HepG2 (cell line): ENCODE data around the gene RNASE11. TPM values are rescaled to one million over a fixed set of nuclear protein-coding genes. Genes with fewer than 3 reads are reported as not detected.

Experiments
- KDM6A ChIP-seq: IDR thresholded peaks from 2 replicates; pipeline ENCODE4 v1.6.1; 2016; ENCODE audit warnings: low read depth
- KMT2B ChIP-seq: IDR thresholded peaks from 2 replicates; pipeline ENCODE4 v1.6.1; 2016; ENCODE audit warnings: missing genetic modification reagents, missing compliant biosample characterization
- MLLT10 ChIP-seq: sonication (generic); formaldehyde crosslinking; IDR thresholded peaks from 2 replicates; pipeline ENCODE4 v1.4.0; 2020; ENCODE audit warnings: missing genetic modification reagents
- NAIF1 ChIP-seq: sonication (generic); formaldehyde crosslinking; IDR thresholded peaks from 2 replicates; pipeline ENCODE4 v1.5.0; 2020; ENCODE audit warnings: mild to moderate bottlenecking, missing genetic modification reagents, borderline replicate concordance
- NCOA1 ChIP-seq: sonication (generic); formaldehyde crosslinking; IDR thresholded peaks from 2 replicates; pipeline ENCODE4 v1.9.0; 2021; ENCODE audit warnings: missing genetic modification reagents
- NFE2L2 ChIP-seq: fragments of 150-350 bp; IDR thresholded peaks from 2 replicates; pipeline ENCODE4 v1.6.1; 2014; ENCODE audit warnings: low read length
- RFX1 ChIP-seq: fragments of 450-650 bp; IDR thresholded peaks from 2 replicates; pipeline ENCODE4 v1.6.1; 2017
- RFXAP ChIP-seq: sonication (generic); formaldehyde crosslinking; IDR thresholded peaks from 2 replicates; pipeline ENCODE4 v1.4.0; 2020; ENCODE audit warnings: missing genetic modification reagents, borderline replicate concordance
- SYNCRIP ChIP-seq: fragments of 200-400 bp; formaldehyde crosslinking; IDR thresholded peaks from 2 replicates; pipeline ENCODE4 v1.6.1; 2018; ENCODE audit warnings: mild to moderate bottlenecking, low read depth, low read length; ENCODE audit not compliant: insufficient read depth
- TCF12 ChIP-seq, 2 experiments: fragments of 450-650 bp in 1 of 2; sonication (generic) in 1 of 2; formaldehyde crosslinking in 1 of 2; IDR thresholded peaks; 2 replicates each; pipeline versions ENCODE4 v1.6.1 to v1.8.0; 2017 to 2022; ENCODE audit warnings: antibody characterized with exemption in 1 of 2, mild to moderate bottlenecking in 1 of 2, missing genetic modification reagents in 1 of 2, moderate library complexity in 1 of 2
- TRAFD1 ChIP-seq: sonication (generic); formaldehyde crosslinking; IDR thresholded peaks from 2 replicates; pipeline ENCODE4 v1.5.1; 2020; ENCODE audit warnings: missing genetic modification reagents, mild to moderate bottlenecking, borderline replicate concordance
- ZNF282 ChIP-seq: fragments of 450-650 bp; IDR thresholded peaks from 2 replicates; pipeline ENCODE4 v1.6.1; 2018; ENCODE audit not compliant: partially characterized antibody
- ZNF546 ChIP-seq: sonication (generic); formaldehyde crosslinking; conservative IDR thresholded peaks from 2 replicates; pipeline ENCODE4 v1.8.1; 2023; ENCODE audit warnings: mild to moderate bottlenecking, missing genetic modification reagents
- ZNF552 ChIP-seq: sonication (generic); formaldehyde crosslinking; IDR thresholded peaks from 2 replicates; pipeline ENCODE4 v1.9.0; 2022; ENCODE audit warnings: missing genetic modification reagents, mild to moderate bottlenecking, borderline replicate concordance
- ZNF746 ChIP-seq: sonication (generic); formaldehyde crosslinking; IDR thresholded peaks from 2 replicates; pipeline ENCODE4 v1.8.0; 2022; ENCODE audit warnings: mild to moderate bottlenecking, missing genetic modification reagents
- ZNF766 ChIP-seq: sonication (generic); formaldehyde crosslinking; IDR thresholded peaks from 2 replicates; pipeline ENCODE4 v1.5.0; 2020; ENCODE audit warnings: missing genetic modification reagents, borderline replicate concordance
- ZSCAN21 ChIP-seq: sonication (generic); formaldehyde crosslinking; IDR thresholded peaks from 2 replicates; pipeline ENCODE4 v1.8.0; 2022; ENCODE audit warnings: mild to moderate bottlenecking, missing genetic modification reagents, moderate library complexity, borderline replicate concordance
- ZSCAN25 ChIP-seq: sonication (generic); formaldehyde crosslinking; IDR thresholded peaks from 2 replicates; pipeline ENCODE4 v1.8.0; 2022; ENCODE audit warnings: mild to moderate bottlenecking, missing genetic modification reagents
- polyA plus RNA-seq, 8 experiments: library from polyadenylated mRNA; depleted of rRNA in 3 of 8; stranded (reverse) in 7 of 8; unstranded in 1 of 8; fragments of >200 nt; fragmentation: Illumina TruSeq in 4 of 8; extraction: Trizol in 4 of 8; gene quantifications; 2 replicates each; pipeline versions ENCODE4 v1.2.1 to v1.2.3, GENCODE V29; 2011 to 2016; ENCODE audit warnings: low read depth in 4 of 8, missing spikeins in 1 of 8, mixed read lengths in 1 of 8; ENCODE audit not compliant: insufficient read depth in 1 of 8
- total RNA-seq, 5 experiments: library from RNA; depleted of rRNA; stranded (reverse); fragments of >200 nt; fragmentation: Illumina TruSeq; extraction: Trizol; gene quantifications; 2 replicates each; pipeline ENCODE4 v1.2.3, GENCODE V29; 2016; ENCODE audit warnings: low read depth in 1 of 5
- TF ChIP-seq, protein P1 (sequence below): sonication (generic); formaldehyde crosslinking; IDR thresholded peaks from 2 replicates; pipeline ENCODE4 v1.4.0; 2020; ENCODE audit warnings: missing genetic modification reagents, borderline replicate concordance
- TF ChIP-seq, protein P2 (sequence below): IDR thresholded peaks from 2 replicates; pipeline ENCODE4 v1.6.1; 2012; ENCODE audit warnings: low read depth, low read length, improper control_type of control experiment
- TF ChIP-seq, protein P3 (sequence below): IDR thresholded peaks from 2 replicates; pipeline ENCODE4 v1.6.1; 2016; ENCODE audit warnings: low read depth, control low read depth

The RNASE11 gene
- total and polyA plus RNA-seq, 2 of the 13 experiments (the other 11 are each of a cell fraction or from before 2014, with no cell fraction given) = not detected

DNA sequence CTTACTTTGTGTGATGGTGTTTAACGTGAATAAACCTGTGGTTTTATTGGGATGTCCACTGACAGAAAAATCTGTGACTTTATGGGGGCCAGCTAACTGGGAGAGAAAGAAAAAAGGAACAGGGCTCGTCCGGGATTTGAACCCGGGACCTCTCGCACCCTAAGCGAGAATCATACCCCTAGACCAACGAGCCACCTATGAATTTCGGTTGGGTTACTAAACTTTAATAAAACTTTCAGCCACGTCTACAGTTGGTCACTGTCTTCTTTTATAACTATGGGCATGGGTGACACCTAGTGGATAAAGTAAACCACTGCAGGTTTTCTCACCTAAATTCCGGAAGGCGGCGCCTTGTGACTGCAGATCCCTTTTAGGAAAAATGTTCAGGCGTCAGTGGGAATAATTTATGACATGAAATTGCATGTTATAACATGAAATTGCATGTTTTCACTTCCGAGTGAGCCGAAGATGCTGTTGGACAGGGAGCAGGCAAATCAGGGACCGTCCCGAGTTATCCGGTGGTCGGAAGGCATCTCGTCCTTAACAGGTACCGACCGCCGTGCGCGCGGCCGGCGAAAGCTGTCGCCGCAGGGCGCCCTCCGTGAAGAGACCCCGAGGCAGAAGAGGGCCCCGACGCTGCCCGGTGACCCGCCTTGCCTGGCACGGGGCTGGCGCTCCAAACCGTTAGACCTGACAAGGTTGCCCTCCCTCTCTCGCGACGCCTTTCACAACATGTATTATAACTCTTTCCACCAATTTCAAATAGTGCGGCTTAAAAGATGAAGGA lies 21.6 kb upstream of the RNASE11 start (continued):
- TF ChIP-seq RFX1 = no peak
- no peak for TF ChIP-seq NCOA1 (CRISPR knock-in tag)
- 0 out of 2 replicates have a peak, but pooled peaks have one; percentile 7 for TF ChIP-seq NAIF1 (CRISPR knock-in tag)
- no peak for TF ChIP-seq MLLT10 (CRISPR knock-in tag)
- no peak for TF ChIP-seq ZSCAN21 (CRISPR knock-in tag)
- TF ChIP-seq TRAFD1 (CRISPR knock-in tag) = peak; percentile 38; the same call in 1 of the 2 replicates
- no peak for TF ChIP-seq ZNF746 (CRISPR knock-in tag)
- 0 out of 2 replicates have a peak, but pooled peaks have one; percentile 9 for TF ChIP-seq RFXAP
- TF ChIP-seq, protein P1, sequence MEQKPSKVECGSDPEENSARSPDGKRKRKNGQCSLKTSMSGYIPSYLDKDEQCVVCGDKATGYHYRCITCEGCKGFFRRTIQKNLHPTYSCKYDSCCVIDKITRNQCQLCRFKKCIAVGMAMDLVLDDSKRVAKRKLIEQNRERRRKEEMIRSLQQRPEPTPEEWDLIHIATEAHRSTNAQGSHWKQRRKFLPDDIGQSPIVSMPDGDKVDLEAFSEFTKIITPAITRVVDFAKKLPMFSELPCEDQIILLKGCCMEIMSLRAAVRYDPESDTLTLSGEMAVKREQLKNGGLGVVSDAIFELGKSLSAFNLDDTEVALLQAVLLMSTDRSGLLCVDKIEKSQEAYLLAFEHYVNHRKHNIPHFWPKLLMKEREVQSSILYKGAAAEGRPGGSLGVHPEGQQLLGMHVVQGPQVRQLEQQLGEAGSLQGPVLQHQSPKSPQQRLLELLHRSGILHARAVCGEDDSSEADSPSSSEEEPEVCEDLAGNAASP (CRISPR knock-in tag) = 0 out of 2 replicates have a peak, but pooled peaks have one; percentile 24
- no peak for TF ChIP-seq NFE2L2
- TF ChIP-seq ZSCAN25 (CRISPR knock-in tag) = no peak
- TF ChIP-seq ZNF766 (CRISPR knock-in tag) = no peak
- no peak for TF ChIP-seq ZNF552 (CRISPR knock-in tag)
- no peak for TF ChIP-seq KDM6A
- TF ChIP-seq, protein P2, sequence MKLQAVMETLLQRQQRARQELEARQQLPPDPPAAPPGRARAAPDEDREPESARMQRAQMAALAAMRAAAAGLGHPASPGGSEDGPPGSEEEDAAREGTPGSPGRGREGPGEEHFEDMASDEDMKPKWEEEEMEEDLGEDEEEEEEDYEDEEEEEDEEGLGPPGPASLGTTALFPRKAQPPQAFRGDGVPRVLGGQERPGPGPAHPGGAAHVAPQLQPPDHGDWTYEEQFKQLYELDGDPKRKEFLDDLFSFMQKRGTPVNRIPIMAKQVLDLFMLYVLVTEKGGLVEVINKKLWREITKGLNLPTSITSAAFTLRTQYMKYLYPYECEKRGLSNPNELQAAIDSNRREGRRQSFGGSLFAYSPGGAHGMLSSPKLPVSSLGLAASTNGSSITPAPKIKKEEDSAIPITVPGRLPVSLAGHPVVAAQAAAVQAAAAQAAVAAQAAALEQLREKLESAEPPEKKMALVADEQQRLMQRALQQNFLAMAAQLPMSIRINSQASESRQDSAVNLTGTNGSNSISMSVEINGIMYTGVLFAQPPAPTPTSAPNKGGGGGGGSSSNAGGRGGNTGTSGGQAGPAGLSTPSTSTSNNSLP = peak; percentile 50
- TF ChIP-seq KMT2B (CRISPR knock-in tag) = peak; percentile 73
- TF ChIP-seq, protein P3, sequence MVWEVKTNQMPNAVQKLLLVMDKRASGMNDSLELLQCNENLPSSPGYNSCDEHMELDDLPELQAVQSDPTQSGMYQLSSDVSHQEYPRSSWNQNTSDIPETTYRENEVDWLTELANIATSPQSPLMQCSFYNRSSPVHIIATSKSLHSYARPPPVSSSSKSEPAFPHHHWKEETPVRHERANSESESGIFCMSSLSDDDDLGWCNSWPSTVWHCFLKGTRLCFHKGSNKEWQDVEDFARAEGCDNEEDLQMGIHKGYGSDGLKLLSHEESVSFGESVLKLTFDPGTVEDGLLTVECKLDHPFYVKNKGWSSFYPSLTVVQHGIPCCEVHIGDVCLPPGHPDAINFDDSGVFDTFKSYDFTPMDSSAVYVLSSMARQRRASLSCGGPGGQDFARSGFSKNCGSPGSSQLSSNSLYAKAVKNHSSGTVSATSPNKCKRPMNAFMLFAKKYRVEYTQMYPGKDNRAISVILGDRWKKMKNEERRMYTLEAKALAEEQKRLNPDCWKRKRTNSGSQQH (CRISPR knock-in tag) = no peak
- no peak for TF ChIP-seq ZNF282
- TF ChIP-seq TCF12 (IDR thresholded peaks at IDR 0.05) = no peak
- TF ChIP-seq TCF12 (CRISPR knock-in tag; IDR thresholded peaks at IDR 0.05) = 0 out of 2 replicates have a peak, but pooled peaks have one; percentile 55
- TF ChIP-seq SYNCRIP = no peak
- TF ChIP-seq ZNF546 (CRISPR knock-in tag) = no peak
